Measurements from ENCODE around the gene TMEM145. TPM values are rescaled to one million over a fixed set of nuclear protein-coding genes. Genes with fewer than 3 reads are reported as not detected.

Gene TMEM145
- total and polyA plus RNA-seq, 8 donors = 0.21 to 1.6 (median 0.89) TPM

GRCh38 chr19:42353341-42354015 is 40.4 kb downstream of the TMEM145 start:
- ATAC-seq = no peak
- no peak overlapping the region for H3K4me3 ChIP-seq
- H3K36me3 ChIP-seq = peaks cover 0 to 44% of the 10 kb centered on the region in 2 donors
- intact Hi-C loops (cut with DNase I) = no loop called here
- H3K27ac ChIP-seq = no peak overlapping the region
- no peak for TF ChIP-seq CTCF (IDR thresholded peaks at IDR 0.05)
- H3K27me3 ChIP-seq = no peaks in the 10 kb centered on the region
- no peak for DNase-seq
- no peaks in the 10 kb centered on the region for H3K9me3 ChIP-seq
- no peaks in the 10 kb centered on the region for H3K4me1 ChIP-seq

- Histone ChIP-seq H3K9me3 (no peaks in the 10 kb centered on the region), H3K4me1 (no peaks in the 10 kb centered on the region), H3K27me3 (no peaks in the 10 kb centered on the region), H3K36me3 (peaks cover 0 to 42% of the 10 kb centered on the region in 2 donors), H3K27ac (no peak overlapping the region), H3K4me3 (no peak overlapping the region)
- DNase-seq (no peak), ATAC-seq (no peak)
- intact Hi-C loops (cut with DNase I) = no loop called here
- TF ChIP-seq CTCF (IDR thresholded peaks at IDR 0.05) = no peak
Measured at GRCh38 chr19:42355896-42356295, 42.8 kb downstream of the TMEM145 start.

- H3K27ac ChIP-seq = no peak overlapping the region
- intact Hi-C loops (cut with DNase I) = no loop called here
- no peaks in the 10 kb centered on the region for H3K4me1 ChIP-seq
- DNase-seq (no peak), ATAC-seq (no peak)
- TF ChIP-seq CTCF (IDR thresholded peaks at IDR 0.05) = no peak
- no peak overlapping the region for H3K4me3 ChIP-seq
- peaks cover 0 to 42% of the 10 kb centered on the region in 2 donors for H3K36me3 ChIP-seq
- no peaks in the 10 kb centered on the region for H3K9me3 ChIP-seq
- no peaks in the 10 kb centered on the region for H3K27me3 ChIP-seq
Measured at GRCh38 chr19:42356686-42357085, 43.6 kb downstream of the TMEM145 start.

GRCh38 chr19:42357290-42357689 is 44.2 kb downstream of the TMEM145 start:
- H3K4me1 ChIP-seq = no peaks in the 10 kb centered on the region
- DNase-seq = no peak
- H3K27ac ChIP-seq = no peak overlapping the region
- TF ChIP-seq CTCF (IDR thresholded peaks at IDR 0.05) = no peak
- H3K36me3 ChIP-seq = peaks cover 0 to 42% of the 10 kb centered on the region in 2 donors
- H3K9me3 ChIP-seq = no peaks in the 10 kb centered on the region
- ATAC-seq = no peak
- intact Hi-C loops (cut with DNase I) = no loop called here
- no peaks in the 10 kb centered on the region for H3K27me3 ChIP-seq
- H3K4me3 ChIP-seq = no peak overlapping the region

GRCh38 chr19:42360787-42361544 is 47.9 kb downstream of the TMEM145 start:
- ATAC-seq (no peak), DNase-seq (no peak)
- intact Hi-C loops (cut with DNase I) = no loop called here
- no peaks in the 10 kb centered on the region for H3K4me1 ChIP-seq
- peaks cover 0 to 39% of the 10 kb centered on the region in 2 donors for H3K36me3 ChIP-seq
- peaks cover 0 to 7% of the 10 kb centered on the region in 2 donors for H3K9me3 ChIP-seq
- TF ChIP-seq CTCF (IDR thresholded peaks at IDR 0.05) = no peak
- H3K27ac ChIP-seq = no peak overlapping the region
- H3K27me3 ChIP-seq = no peaks in the 10 kb centered on the region
- no peak overlapping the region for H3K4me3 ChIP-seq
